ENCODE results near the gene SVIL. TPM values are rescaled to one million over a fixed set of nuclear protein-coding genes. Genes with fewer than 3 reads are reported as not detected.
"Not testable (repeated sequence)": the region's sequence is repeated elsewhere in the genome, so short reads cannot be mapped to it uniquely, and the experiment has no call there.

The SVIL gene
- total RNA-seq, 2 experiments from 2014 or later, result 12.5 to 17.0 TPM

DNA sequence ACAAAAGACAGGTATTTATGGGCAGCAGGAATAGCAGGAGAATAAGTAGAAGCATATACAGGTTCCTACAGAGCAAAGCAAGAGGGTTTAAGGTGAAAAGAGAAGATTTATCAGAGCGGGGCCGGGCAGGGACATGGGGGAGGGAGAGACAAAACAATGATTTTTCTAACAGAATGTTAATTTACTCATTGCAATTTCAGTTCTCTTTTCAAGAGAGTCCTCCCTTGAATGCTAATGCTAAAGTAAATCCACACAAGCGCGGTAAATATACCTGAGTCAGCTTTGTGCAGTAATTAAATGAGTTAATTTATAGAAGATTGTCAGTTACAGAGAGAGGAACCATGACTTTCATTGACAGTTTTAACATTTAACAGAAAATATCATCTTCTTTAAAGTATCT lies 127.0 kb downstream of the SVIL start:
- H3K9me3 Mint-ChIP-seq (ENCODE audit: low read depth); H3K27ac Mint-ChIP-seq; H3K27me3 Mint-ChIP-seq; H3K4me1 Mint-ChIP-seq; H3K36me3 Mint-ChIP-seq (ENCODE audit: low read depth); POLR2A ChIA-PET; CTCF ChIA-PET; intact Hi-C loops (cut with DNase I, micrococcal nuclease); H3K4me3 Mint-ChIP-seq; DNase-seq; ATAC-seq: not testable (repeated sequence)

DNA sequence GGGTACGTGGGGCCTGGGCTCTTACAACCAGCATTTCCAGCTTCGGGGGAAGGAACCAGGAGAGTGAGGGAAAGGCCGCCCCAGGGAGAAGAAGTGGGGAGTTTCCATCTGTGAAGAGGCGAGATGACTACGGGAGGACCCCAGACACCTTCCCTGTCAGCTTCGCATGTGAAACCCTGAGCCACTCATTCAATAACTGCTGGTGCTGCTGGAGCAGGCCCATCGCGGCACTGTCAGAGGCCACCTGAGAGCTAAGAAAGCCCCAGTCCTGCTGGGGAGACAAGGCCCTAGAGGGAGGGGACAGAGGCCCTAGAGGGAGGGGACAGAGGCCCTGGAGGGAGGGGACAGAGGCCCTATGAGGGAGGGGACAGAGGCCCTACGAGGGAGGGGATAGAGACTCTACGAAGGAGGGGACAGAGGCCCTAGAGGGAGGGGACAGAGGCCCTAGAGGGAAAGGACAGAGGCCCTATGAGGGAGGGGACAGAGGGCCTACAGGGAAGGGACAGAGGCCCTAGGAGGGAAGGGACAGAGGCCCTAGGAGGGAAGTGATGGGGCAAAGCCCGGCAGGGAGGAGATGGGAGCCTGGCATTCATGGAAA lies 128.3 kb downstream of the SVIL start:
- DNase-seq; H3K4me3 Mint-ChIP-seq; CTCF ChIA-PET; H3K9me3 Mint-ChIP-seq (ENCODE audit: low read depth); H3K4me1 Mint-ChIP-seq; H3K27me3 Mint-ChIP-seq; POLR2A ChIA-PET; H3K27ac Mint-ChIP-seq; intact Hi-C loops (cut with DNase I, micrococcal nuclease): not testable (repeated sequence)
- peaks cover 13% of the 10 kb centered on the region for H3K36me3 Mint-ChIP-seq (ENCODE audit: low read depth)
- peak; percentile 81 for ATAC-seq

DNA sequence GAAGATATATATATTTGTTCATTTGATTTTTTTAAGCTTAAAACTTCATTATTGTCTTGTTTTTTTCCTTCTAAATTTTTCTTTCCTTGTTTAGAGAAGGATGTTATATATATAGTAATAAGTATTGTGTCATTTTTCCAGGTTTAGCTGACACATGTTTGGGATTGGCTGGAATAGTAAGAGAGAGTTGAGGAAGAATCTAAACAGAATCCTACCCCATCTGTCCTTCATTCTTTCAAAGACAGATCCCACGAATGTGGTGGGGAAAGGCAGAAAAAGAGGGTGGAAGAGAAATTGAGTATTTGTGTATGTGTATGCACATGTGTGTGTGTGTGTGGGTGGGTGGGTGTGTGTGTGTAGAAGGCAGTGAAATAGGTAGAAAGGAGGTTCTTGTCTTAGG lies 132.4 kb downstream of the SVIL start:
- Mint-ChIP-seq H3K4me1 (no peaks in the 10 kb centered on the region), H3K4me3 (no peak overlapping the region), H3K27me3 (no peaks in the 10 kb centered on the region), H3K36me3 (ENCODE audit: low read depth) (peaks cover 12% of the 10 kb centered on the region), H3K27ac (no peak overlapping the region), H3K9me3 (ENCODE audit: low read depth) (no peaks in the 10 kb centered on the region)
- intact Hi-C loops (cut with DNase I, micrococcal nuclease), result no loop called here
- no peak for DNase-seq
- ChIA-PET POLR2A (no interaction called here), CTCF (interaction anchor here (0.5 to 1.4 kb wide), 8 partner anchors 10 to 395 kb away, joined by 3 to 10 read pairs (median 4); no protein-coding TSS in a partner anchor)
- no peak for ATAC-seq

DNA sequence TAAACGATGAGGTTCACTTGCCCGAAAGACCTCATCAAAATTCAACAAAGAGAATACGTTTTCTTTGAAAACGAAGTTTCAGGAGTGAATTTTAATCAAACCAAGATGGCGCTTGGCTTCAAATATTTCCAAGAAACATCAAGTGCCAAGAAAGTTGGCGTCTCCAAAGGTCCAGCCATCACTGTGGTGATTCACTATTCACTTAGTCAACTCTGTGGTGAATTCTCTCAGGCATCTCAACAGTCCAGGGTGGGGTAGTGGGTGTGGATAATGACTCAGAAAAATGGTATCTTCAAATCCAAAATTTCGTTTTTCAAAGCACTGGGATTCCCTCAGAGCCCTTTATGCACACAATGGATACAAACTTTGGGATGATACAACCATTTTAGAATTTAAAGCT lies 133.1 kb downstream of the SVIL start:
- POLR2A ChIA-PET, result no interaction called here
- DNase-seq (no peak), ATAC-seq (no peak)
- no peaks in the 10 kb centered on the region for H3K4me1 Mint-ChIP-seq
- no peak overlapping the region for H3K4me3 Mint-ChIP-seq
- H3K27me3 Mint-ChIP-seq, result no peaks in the 10 kb centered on the region
- intact Hi-C loops (cut with DNase I, micrococcal nuclease), result no loop called here
- H3K36me3 Mint-ChIP-seq (ENCODE audit: low read depth), result peaks cover 12% of the 10 kb centered on the region
- no peaks in the 10 kb centered on the region for H3K9me3 Mint-ChIP-seq (ENCODE audit: low read depth)
- no peak overlapping the region for H3K27ac Mint-ChIP-seq
- CTCF ChIA-PET, result interaction anchor here (0.9 to 1.4 kb wide), 2 partner anchors 11 to 16 kb away, joined by 4 to 6 read pairs; no protein-coding TSS in a partner anchor

DNA sequence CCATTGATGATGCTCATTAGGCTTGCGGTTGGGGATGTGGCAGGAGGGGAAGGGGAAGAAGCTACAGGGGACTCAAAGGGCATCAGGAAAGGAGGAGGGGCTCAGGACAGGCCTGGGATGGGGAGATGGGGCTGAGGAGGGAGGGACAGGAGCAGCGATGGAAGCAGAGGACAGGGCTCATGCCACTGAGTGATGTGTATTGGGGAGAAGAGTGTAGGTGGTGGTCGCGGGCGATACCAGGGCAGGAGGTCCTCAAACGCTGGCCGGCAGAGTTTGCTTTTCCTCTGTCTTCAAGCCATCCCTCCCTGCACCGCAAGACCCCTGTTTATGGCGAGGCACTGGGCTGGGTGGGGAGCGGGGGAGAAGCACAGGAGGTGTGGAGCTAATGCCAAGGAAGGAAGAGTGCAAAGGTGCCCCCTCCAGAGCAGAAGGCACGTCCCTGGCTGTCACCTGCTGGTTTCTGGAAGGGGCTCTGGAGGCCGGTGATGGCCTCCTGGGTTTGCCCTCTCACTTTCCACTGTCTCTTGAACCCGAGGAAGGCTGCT lies 134.7 kb downstream of the SVIL start:
- intact Hi-C loops (cut with DNase I, micrococcal nuclease), result no loop called here
- Mint-ChIP-seq H3K9me3 (ENCODE audit: low read depth) (no peaks in the 10 kb centered on the region), H3K4me1 (peaks cover 6% of the 10 kb centered on the region), H3K27ac (no peak overlapping the region), H3K4me3 (no peak overlapping the region), H3K27me3 (no peaks in the 10 kb centered on the region), H3K36me3 (ENCODE audit: low read depth) (peaks cover 13% of the 10 kb centered on the region)
- no peak for ATAC-seq
- ChIA-PET POLR2A (no interaction called here), CTCF (no interaction called here)
- DNase-seq, result no peak

DNA sequence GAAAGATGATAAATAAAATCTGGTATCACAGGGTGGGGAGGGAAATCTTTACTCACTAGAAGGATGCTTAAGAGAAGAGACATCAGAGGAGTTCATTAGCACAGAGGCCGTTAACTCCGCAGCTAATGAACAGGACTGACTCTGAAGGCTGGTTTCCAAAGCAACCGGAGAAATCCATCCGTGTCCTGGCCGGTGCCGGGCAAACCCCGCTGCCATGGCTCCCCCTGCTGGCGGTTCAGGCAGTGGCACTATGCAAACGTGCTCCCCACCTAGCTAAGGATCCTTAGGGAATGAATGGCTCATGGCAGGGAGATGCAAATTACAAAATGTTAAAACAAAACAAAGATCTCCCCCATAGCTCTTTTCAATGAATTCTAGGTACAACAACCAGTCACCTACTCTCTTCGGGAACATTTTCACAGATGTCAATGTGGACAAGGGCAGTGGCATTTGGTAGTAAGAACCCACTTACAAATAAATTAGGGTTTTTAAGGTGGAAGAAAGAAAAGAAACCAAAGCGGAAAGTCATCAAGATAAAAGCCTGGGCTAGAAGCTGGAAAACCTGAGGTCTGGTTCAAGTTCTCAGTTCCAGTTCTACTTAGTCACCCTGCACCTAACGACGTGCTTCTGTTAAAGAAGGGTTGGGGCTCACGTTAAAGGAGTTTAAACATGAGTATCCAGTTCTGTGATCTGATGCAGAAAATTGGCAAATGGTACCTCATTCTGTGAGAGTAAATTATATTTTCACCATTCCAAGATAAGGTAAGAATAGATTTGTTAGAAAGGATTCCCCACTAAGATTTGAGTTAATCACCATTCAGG lies 138.2 kb downstream of the SVIL start:
- Mint-ChIP-seq H3K36me3 (ENCODE audit: low read depth) (peaks cover 11% of the 10 kb centered on the region), H3K4me3 (no peak overlapping the region), H3K9me3 (ENCODE audit: low read depth) (no peaks in the 10 kb centered on the region), H3K27me3 (no peaks in the 10 kb centered on the region), H3K27ac (no peak overlapping the region), H3K4me1 (peaks cover 6% of the 10 kb centered on the region)
- peak; percentile 71 for ATAC-seq
- ChIA-PET CTCF (interaction anchor here (0.6 to 3.1 kb wide), 22 partner anchors 10 to 1130 kb away, joined by 3 to 29 read pairs (median 4); no protein-coding TSS in a partner anchor), POLR2A (no interaction called here)
- intact Hi-C loops (cut with DNase I, micrococcal nuclease), result loop anchor here (1.0 to 2.0 kb wide), 6 partner anchors 26 to 120 kb away; no protein-coding TSS in a partner anchor
- peak; percentile 83 for DNase-seq

DNA sequence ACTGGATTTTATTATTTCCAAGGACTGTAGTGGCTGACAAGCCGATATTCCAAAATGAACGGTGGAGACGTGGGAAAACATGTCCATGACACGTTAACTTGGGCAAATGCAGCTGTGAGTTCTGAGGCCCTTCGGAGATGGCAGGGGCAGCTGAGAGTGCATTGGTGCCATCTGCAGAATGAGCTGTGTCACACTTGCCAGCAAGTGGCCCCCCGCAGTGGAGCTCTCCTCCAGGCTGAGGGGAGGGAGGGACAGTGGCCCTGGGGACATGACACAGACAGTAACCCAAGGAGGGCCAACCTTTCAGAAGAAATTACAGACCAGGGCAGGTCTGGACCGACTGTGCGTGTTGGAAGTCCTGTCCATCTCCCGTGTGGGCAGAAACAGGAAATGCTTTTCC lies 139.4 kb downstream of the SVIL start:
- DNase-seq (no peak), ATAC-seq (no peak)
- ChIA-PET POLR2A (no interaction called here), CTCF (interaction anchor here (0.7 to 1.5 kb wide), 4 partner anchors 24 to 1368 kb away, joined by 3 to 4 read pairs (median 3); no protein-coding TSS in a partner anchor)
- Mint-ChIP-seq H3K4me1 (peaks cover 6% of the 10 kb centered on the region), H3K4me3 (no peak overlapping the region), H3K9me3 (ENCODE audit: low read depth) (no peaks in the 10 kb centered on the region), H3K27me3 (no peaks in the 10 kb centered on the region), H3K27ac (no peak overlapping the region), H3K36me3 (ENCODE audit: low read depth) (peaks cover 17% of the 10 kb centered on the region)
- intact Hi-C loops (cut with DNase I, micrococcal nuclease), result no loop called here

DNA sequence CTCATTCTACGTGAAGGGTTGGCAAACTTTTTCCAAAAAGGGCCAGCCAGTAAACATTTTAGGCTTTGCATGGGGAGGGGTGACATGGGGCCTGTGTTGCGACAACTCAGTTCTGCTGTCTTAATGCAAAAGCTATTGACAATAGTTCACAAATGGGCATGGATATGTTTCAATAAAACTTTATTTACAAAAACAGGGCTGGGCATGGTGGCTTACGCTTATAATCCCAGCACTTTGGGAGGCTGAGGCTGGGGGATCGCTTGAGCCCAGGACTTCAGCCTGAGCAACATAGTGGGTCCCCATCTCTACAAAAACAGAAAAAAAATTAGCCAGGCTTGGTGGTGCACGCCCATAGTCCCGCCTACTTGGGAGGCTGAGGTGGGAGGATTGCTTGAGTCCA lies 141.1 kb downstream of the SVIL start:
- POLR2A ChIA-PET, result no interaction called here
- Mint-ChIP-seq H3K36me3 (ENCODE audit: low read depth) (peaks cover 20% of the 10 kb centered on the region), H3K4me3 (no peak overlapping the region), H3K9me3 (ENCODE audit: low read depth) (no peaks in the 10 kb centered on the region), H3K27me3 (no peaks in the 10 kb centered on the region), H3K4me1 (peaks cover 8% of the 10 kb centered on the region), H3K27ac (no peak overlapping the region)
- intact Hi-C loops (cut with DNase I, micrococcal nuclease), result no loop called here
- no peak for DNase-seq
- CTCF ChIA-PET, result interaction anchor here (1.0 to 1.3 kb wide), 2 partner anchors 10 to 242 kb away, joined by 3 read pairs; no protein-coding TSS in a partner anchor
- ATAC-seq, result no peak

DNA sequence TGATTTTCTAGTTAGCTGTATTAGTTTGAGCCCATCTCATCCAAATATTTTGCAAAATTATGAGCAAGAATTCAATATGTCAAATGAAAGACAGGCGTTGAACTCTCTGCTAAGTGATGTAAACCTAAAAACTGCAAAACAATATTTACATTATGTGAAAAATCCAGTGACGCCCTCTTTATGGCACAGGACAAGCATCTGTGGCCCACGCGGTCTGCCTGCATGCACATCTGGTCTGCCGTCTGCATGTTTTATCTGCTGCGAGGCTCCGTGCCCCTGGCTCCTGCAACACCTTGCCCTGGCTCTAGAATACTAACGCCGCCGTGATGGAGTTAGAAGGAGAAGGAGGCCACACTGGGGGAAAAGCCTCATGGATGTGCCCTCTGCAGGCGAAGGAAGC lies 142.0 kb downstream of the SVIL start:
- ChIA-PET POLR2A (no interaction called here), CTCF (no interaction called here)
- H3K9me3 Mint-ChIP-seq (ENCODE audit: low read depth), result no peaks in the 10 kb centered on the region
- intact Hi-C loops (cut with DNase I, micrococcal nuclease), result no loop called here
- H3K27ac Mint-ChIP-seq, result no peak overlapping the region
- peaks cover 30% of the 10 kb centered on the region for H3K36me3 Mint-ChIP-seq (ENCODE audit: low read depth)
- H3K27me3 Mint-ChIP-seq, result no peaks in the 10 kb centered on the region
- no peak for DNase-seq
- H3K4me1 Mint-ChIP-seq, result peaks cover 17% of the 10 kb centered on the region
- no peak for ATAC-seq
- H3K4me3 Mint-ChIP-seq, result no peak overlapping the region

DNA sequence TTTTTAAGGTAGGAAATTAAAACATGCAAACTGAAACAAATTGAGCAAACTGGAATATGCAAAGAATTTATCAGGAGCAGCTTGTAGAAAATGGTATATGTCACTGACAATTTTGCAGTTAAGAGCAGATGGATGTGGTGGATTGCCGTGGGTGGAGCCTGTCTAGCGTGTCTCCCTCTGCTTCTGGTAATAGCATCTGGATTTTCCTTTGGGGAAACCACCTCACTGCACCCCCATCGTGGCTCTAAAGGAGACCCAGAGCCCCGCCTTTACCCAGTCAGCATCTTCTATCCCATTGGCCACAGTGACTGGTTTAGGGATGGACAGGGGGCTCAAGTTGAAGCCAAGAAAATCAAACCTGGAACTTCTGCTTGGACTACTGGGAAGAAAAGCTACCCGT lies 142.9 kb downstream of the SVIL start:
- CTCF ChIA-PET, result no interaction called here
- DNase-seq, result no peak
- Mint-ChIP-seq H3K27me3 (no peaks in the 10 kb centered on the region), H3K4me3 (no peak overlapping the region), H3K36me3 (ENCODE audit: low read depth) (peaks cover 36% of the 10 kb centered on the region), H3K9me3 (ENCODE audit: low read depth) (no peaks in the 10 kb centered on the region), H3K4me1 (peaks cover 25% of the 10 kb centered on the region), H3K27ac (no peak overlapping the region)
- POLR2A ChIA-PET, result no interaction called here
- intact Hi-C loops (cut with DNase I, micrococcal nuclease), result no loop called here
- ATAC-seq, result no peak

DNA sequence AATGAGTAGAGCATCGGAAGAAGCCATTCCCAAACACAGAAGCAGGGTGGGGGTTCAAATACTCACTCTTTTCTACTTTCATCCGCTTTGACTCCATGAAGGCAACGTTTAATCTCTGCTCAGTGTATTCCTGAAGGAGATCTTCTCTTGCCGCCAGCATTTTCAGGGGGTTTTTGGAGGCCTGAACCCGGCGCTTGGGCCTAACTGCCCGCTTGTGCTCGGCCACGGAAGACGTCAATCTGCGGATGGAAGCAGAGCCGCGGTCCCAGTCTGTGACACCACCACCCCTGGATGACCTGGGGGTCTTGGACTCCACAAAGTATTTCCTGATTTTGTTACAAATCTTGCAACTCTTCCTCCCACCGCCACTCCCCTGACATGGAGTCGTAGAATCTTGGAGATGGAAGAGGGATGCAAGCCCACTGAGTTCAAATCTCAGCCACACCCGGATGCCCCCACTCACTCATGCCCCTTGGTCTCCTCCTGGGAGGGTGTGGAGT lies 143.9 kb downstream of the SVIL start:
- ATAC-seq; H3K9me3 Mint-ChIP-seq (ENCODE audit: low read depth); intact Hi-C loops (cut with DNase I, micrococcal nuclease); DNase-seq; H3K27ac Mint-ChIP-seq; POLR2A ChIA-PET; H3K4me3 Mint-ChIP-seq; H3K27me3 Mint-ChIP-seq: not testable (repeated sequence)
- peaks cover 40% of the 10 kb centered on the region for H3K36me3 Mint-ChIP-seq (ENCODE audit: low read depth)
- peaks cover 30% of the 10 kb centered on the region for H3K4me1 Mint-ChIP-seq
- CTCF ChIA-PET, result interaction anchor here (0.7 to 0.8 kb wide), 2 partner anchors 20 to 61 kb away, joined by 3 read pairs; no protein-coding TSS in a partner anchor

All from activated CD4-positive, alpha-beta T cell treated with anti-CD3 and anti-CD28 coated beads for 36 hours (primary cell).